ENCODE measurements around the gene IFT43. TPM values are rescaled to one million over a fixed set of nuclear protein-coding genes. Genes with fewer than 3 reads are reported as not detected.

The IFT43 gene
- total and polyA plus RNA-seq, 9 of the 15 experiments (the other 6 are each of a cell fraction or from before 2014, with no cell fraction given) = 4.9 to 12.8 (median 8.0) TPM

DNA sequence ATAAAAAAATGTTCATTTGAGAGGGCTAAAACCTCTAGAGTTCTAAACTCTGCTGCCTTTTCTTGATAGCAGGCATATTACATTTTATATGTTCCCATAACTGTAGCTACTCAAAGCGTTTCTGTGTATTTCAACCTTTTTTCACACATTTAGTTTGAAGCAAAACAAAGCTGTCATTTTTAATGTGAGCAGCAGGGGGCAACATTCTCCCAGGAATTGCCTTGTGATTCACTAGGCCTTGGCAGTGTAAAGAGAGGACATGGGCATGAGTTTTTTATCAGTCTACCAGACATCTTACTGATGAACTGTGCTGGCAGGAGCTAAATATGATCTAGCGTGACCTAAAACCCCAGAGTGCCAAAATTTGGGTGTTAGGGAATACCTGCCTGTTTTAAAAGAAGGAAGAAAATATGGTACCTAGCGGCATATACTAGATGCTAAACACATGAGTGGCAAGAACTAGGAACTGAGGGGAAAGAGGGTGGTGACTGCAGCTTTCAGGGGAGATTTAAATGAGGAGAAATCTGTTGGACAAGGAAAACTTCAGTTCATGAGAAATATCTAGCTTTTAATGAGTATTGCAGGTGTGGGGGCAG, 65.3 kb downstream of the IFT43 start (continued):
- TF ChIP-seq, protein P1, sequence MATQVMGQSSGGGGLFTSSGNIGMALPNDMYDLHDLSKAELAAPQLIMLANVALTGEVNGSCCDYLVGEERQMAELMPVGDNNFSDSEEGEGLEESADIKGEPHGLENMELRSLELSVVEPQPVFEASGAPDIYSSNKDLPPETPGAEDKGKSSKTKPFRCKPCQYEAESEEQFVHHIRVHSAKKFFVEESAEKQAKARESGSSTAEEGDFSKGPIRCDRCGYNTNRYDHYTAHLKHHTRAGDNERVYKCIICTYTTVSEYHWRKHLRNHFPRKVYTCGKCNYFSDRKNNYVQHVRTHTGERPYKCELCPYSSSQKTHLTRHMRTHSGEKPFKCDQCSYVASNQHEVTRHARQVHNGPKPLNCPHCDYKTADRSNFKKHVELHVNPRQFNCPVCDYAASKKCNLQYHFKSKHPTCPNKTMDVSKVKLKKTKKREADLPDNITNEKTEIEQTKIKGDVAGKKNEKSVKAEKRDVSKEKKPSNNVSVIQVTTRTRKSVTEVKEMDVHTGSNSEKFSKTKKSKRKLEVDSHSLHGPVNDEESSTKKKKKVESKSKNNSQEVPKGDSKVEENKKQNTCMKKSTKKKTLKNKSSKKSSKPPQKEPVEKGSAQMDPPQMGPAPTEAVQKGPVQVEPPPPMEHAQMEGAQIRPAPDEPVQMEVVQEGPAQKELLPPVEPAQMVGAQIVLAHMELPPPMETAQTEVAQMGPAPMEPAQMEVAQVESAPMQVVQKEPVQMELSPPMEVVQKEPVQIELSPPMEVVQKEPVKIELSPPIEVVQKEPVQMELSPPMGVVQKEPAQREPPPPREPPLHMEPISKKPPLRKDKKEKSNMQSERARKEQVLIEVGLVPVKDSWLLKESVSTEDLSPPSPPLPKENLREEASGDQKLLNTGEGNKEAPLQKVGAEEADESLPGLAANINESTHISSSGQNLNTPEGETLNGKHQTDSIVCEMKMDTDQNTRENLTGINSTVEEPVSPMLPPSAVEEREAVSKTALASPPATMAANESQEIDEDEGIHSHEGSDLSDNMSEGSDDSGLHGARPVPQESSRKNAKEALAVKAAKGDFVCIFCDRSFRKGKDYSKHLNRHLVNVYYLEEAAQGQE (IDR thresholded peaks at IDR 0.05; ENCODE audit: borderline replicate concordance) = peak; percentile 76; the same call in 1 of the 2 replicates
- TF ChIP-seq, protein P1 (CRISPR knock-in tag; IDR thresholded peaks at IDR 0.05; ENCODE audit: low read depth) = no peak
- TF ChIP-seq DMBX1 (CRISPR knock-in tag; IDR thresholded peaks at IDR 0.05; ENCODE audit: borderline replicate concordance) = no peak
- TF ChIP-seq, protein P2, sequence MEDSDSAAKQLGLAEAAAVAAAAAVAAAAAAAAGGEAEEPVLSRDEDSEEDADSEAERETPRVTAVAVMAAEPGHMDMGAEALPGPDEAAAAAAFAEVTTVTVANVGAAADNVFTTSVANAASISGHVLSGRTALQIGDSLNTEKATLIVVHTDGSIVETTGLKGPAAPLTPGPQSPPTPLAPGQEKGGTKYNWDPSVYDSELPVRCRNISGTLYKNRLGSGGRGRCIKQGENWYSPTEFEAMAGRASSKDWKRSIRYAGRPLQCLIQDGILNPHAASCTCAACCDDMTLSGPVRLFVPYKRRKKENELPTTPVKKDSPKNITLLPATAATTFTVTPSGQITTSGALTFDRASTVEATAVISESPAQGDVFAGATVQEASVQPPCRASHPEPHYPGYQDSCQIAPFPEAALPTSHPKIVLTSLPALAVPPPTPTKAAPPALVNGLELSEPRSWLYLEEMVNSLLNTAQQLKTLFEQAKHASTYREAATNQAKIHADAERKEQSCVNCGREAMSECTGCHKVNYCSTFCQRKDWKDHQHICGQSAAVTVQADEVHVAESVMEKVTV (CRISPR knock-in tag; IDR thresholded peaks at IDR 0.05) = peak; percentile 63; the same call in 1 of the 2 replicates
- TF ChIP-seq ZNF263 (CRISPR knock-in tag; IDR thresholded peaks at IDR 0.05; ENCODE audit: borderline replicate concordance) = no peak
- TF ChIP-seq NCOA1 (IDR thresholded peaks at IDR 0.05; ENCODE audit: low read depth) = no peak
- TF ChIP-seq SAP30 (IDR thresholded peaks at IDR 0.05; ENCODE audit: borderline replicate concordance, insufficient read depth, low read depth, low read length, poor library complexity, severe bottlenecking) = no peak
- no peak for TF ChIP-seq ZNF217 (CRISPR knock-in tag; IDR thresholded peaks at IDR 0.05)
- TF ChIP-seq NFRKB (IDR thresholded peaks at IDR 0.05; ENCODE audit: low read depth) = no peak

All from K562 (cell line).